IMR-90 (cell line): ENCODE results near the gene KLK6. TPM values are rescaled to one million over a fixed set of nuclear protein-coding genes. Genes with fewer than 3 reads are reported as not detected.

Experiments
- ATAC-seq: fragments of 200-7000 bp; cut with Tn5 transposase; 2 replicates; pipeline ENCODE4 v1.9.1; 2020; ENCODE audit warnings: low read depth, mild to moderate bottlenecking, moderate library complexity
- BruUV-seq: library from RNA; stranded (reverse); fragments of 400-500 nt; replicated peaks from 2 replicates; lab custom pipeline; 2021; lab: Mats Ljungman, UMichigan
- CTCF ChIA-PET: fragments of 300-600 bp; formaldehyde crosslinking; extraction: SDS; loops from one replicate; lab custom pipeline; 2021; ENCODE audit warnings: antibody characterized with exemption; lab: Yijun Ruan, JAX
- POLR2A ChIA-PET: fragments of 300-600 bp; sonication (Branson Sonifier 250); formaldehyde crosslinking; loops from one replicate; lab custom pipeline; 2022; ENCODE audit warnings: antibody characterized with exemption; ENCODE audit not compliant: unreplicated experiment; lab: Charles Lee
- DNase-seq: peaks from one replicate; pipeline ENCODE4 v3.0.0; 2013
- H2AFZ ChIP-seq: replicated peaks from 2 replicates; pipeline ENCODE3; 2013; ENCODE audit warnings: low read length, mild to moderate bottlenecking; ENCODE audit not compliant: poor library complexity
- H2AK5ac ChIP-seq: 2 replicates; pipeline ENCODE4 v1.6.1; 2013; ENCODE audit warnings: low read depth, low read length, inconsistent platforms
- H2AK9ac ChIP-seq: replicated peaks from 2 replicates; pipeline ENCODE3; 2013; ENCODE audit warnings: mild to moderate bottlenecking, low read depth, low read length, moderate library complexity; ENCODE audit not compliant: poor library complexity
- H2BK120ac ChIP-seq: 2 replicates; pipeline ENCODE4 v1.6.1; 2013; ENCODE audit warnings: low read depth, low read length, inconsistent platforms
- H2BK15ac ChIP-seq: 3 replicates; pipeline ENCODE4 v1.6.1; 2013; ENCODE audit warnings: low read depth, low read length, inconsistent platforms
- H2BK20ac ChIP-seq: 2 replicates; pipeline ENCODE4 v1.6.1; 2013; ENCODE audit warnings: low read depth, mild to moderate bottlenecking, inconsistent platforms, low read length, moderate library complexity
- H2BK5ac ChIP-seq: 2 replicates; pipeline ENCODE4 v1.6.1; 2013; ENCODE audit warnings: mild to moderate bottlenecking, low read depth, low read length, inconsistent platforms; ENCODE audit not compliant: poor library complexity, severe bottlenecking
- H3K14ac ChIP-seq: replicated peaks from 2 replicates; pipeline ENCODE4 v1.6.1; 2013; ENCODE audit warnings: low read depth, low read length, inconsistent platforms
- H3K18ac ChIP-seq: 2 replicates; pipeline ENCODE4 v1.6.1; 2013; ENCODE audit warnings: low read depth, low read length, control low read depth
- H3K23ac ChIP-seq: 2 replicates; pipeline ENCODE4 v1.6.1; 2013; ENCODE audit warnings: low read depth, low read length, inconsistent platforms
- H3K27ac ChIP-seq: 2 replicates; pipeline ENCODE4 v1.5.1; 2013; ENCODE audit warnings: mild to moderate bottlenecking, control low read depth, low read length; ENCODE audit not compliant: insufficient read depth
- H3K27me3 ChIP-seq: 2 replicates; pipeline ENCODE4 v1.6.1; 2013; ENCODE audit warnings: low read length; ENCODE audit not compliant: control insufficient read depth, insufficient read depth
- H3K36me3 ChIP-seq: 2 replicates; pipeline ENCODE4 v1.6.1; 2013; ENCODE audit warnings: low read length, mixed read lengths; ENCODE audit not compliant: control insufficient read depth, insufficient read depth
- H3K4ac ChIP-seq: 2 replicates; pipeline ENCODE4 v1.6.1; 2013; ENCODE audit warnings: low read depth, low read length, inconsistent platforms
- H3K4me1 ChIP-seq: 2 replicates; pipeline ENCODE4 v1.6.1; 2013; ENCODE audit warnings: low read length, mixed read lengths; ENCODE audit not compliant: control insufficient read depth, insufficient read depth
- H3K4me2 ChIP-seq: 2 replicates; pipeline ENCODE4 v1.6.1; 2013; ENCODE audit warnings: low read depth, mild to moderate bottlenecking, control low read depth, low read length, moderate library complexity
- H3K4me3 ChIP-seq: 2 replicates; pipeline ENCODE4 v1.5.1; 2013; ENCODE audit warnings: low read depth, mild to moderate bottlenecking, control low read depth, low read length, moderate library complexity; ENCODE audit not compliant: insufficient read depth
- H3K56ac ChIP-seq: 2 replicates; pipeline ENCODE4 v1.6.1; 2013; ENCODE audit warnings: low read length, inconsistent platforms; ENCODE audit not compliant: insufficient read depth; ENCODE audit errors: extremely low read depth
- H3K79me1 ChIP-seq, 2 experiments: 2 replicates each; pipeline ENCODE4 v1.6.1; 2013; ENCODE audit warnings: low read length in 2 of 2, inconsistent platforms in 1 of 2, low read depth in 1 of 2
- H3K9ac ChIP-seq: 2 replicates; pipeline ENCODE4 v1.6.1; 2013; ENCODE audit warnings: low read depth, low read length, control low read depth
- H3K9me1 ChIP-seq: 2 replicates; pipeline ENCODE4 v1.6.1; 2013; ENCODE audit warnings: low read length, inconsistent platforms; ENCODE audit not compliant: insufficient read depth
- H3K9me3 ChIP-seq: 2 replicates; pipeline ENCODE4 v1.6.1; 2013; ENCODE audit warnings: low read length; ENCODE audit not compliant: control insufficient read depth, insufficient read depth
- H4K20me1 ChIP-seq: 2 replicates; pipeline ENCODE4 v1.6.1; 2013; ENCODE audit warnings: low read length, inconsistent platforms; ENCODE audit not compliant: insufficient read depth
- H4K5ac ChIP-seq: 2 replicates; pipeline ENCODE4 v1.6.1; 2013; ENCODE audit warnings: mild to moderate bottlenecking, low read depth, low read length, control low read depth
- H4K8ac ChIP-seq, 2 experiments: 2 replicates each; pipeline ENCODE4 v1.6.1; 2013; ENCODE audit warnings: low read depth in 2 of 2, low read length in 2 of 2, control low read depth in 1 of 2, inconsistent platforms in 1 of 2
- H4K91ac ChIP-seq: 2 replicates; pipeline ENCODE4 v1.6.1; 2013; ENCODE audit warnings: low read depth, low read length, inconsistent platforms; ENCODE audit not compliant: insufficient read depth
- BHLHE40 ChIP-seq: fragments of 150-350 bp; IDR thresholded peaks from 2 replicates; pipeline ENCODE4 v1.6.1; 2016; ENCODE audit warnings: mild to moderate bottlenecking, low read depth, low read length
- RCOR1 ChIP-seq: IDR thresholded peaks from 2 replicates; pipeline ENCODE4 v1.6.1; 2012; ENCODE audit warnings: mild to moderate bottlenecking, low read length, improper control_type of control experiment; ENCODE audit not compliant: insufficient replicate concordance
- WGBS, 2 experiments: methylation state at CpG; one replicate each; pipeline versions ENCODE4 v1.1.5 to v1.1.7; 2013; ENCODE audit warnings: missing lambda C conversion rate in 2 of 2; ENCODE audit not compliant: insufficient read length in 1 of 2; ENCODE audit errors: extremely low coverage in 2 of 2; 5-methylcytosine and 5-hydroxymethylcytosine counted together
- dilution Hi-C: fragments of 300-500 bp; cut with HindIII; formaldehyde crosslinking; loops from one replicate; pipeline ENCODE4 v1.14.3; 2018; ENCODE audit warnings: low sequenced_read_pairs; ENCODE audit not compliant: unreplicated experiment
- in situ Hi-C: fragments of 300-500 bp; cut with MboI; formaldehyde crosslinking; loops from 3 replicates; pipeline ENCODE4 v1.14.3; 2019; ENCODE audit warnings: low sequenced_read_pairs, inconsistent platforms, mixed read lengths
- intact Hi-C: fragments of 100-400 bp; cut with micrococcal nuclease; formaldehyde crosslinking; loops from 2 replicates; pipeline ENCODE4 v1.10.0; 2022
- polyA plus RNA-seq, 3 experiments: library from polyadenylated mRNA; depleted of rRNA; stranded (reverse); fragments of >200 nt; gene quantifications; 2 replicates each; pipeline ENCODE4 v1.2.3, GENCODE V29; 2012; ENCODE audit warnings: low replicate concordance in 1 of 3
- total RNA-seq: library from RNA; depleted of rRNA; stranded (reverse); fragments of >200 nt; gene quantifications from 2 replicates; pipeline ENCODE4 v1.2.3, GENCODE V29; 2012
- TF ChIP-seq, protein P1 (sequence below): fragments of 150-350 bp; IDR thresholded peaks from 2 replicates; pipeline ENCODE4 v1.6.1; 2017; ENCODE audit warnings: mild to moderate bottlenecking, antibody characterized with exemption, low read length, low read depth

The KLK6 gene
- total and polyA plus RNA-seq, 2 of the 4 experiments (the other 2 are of a cell fraction): not detected

DNA sequence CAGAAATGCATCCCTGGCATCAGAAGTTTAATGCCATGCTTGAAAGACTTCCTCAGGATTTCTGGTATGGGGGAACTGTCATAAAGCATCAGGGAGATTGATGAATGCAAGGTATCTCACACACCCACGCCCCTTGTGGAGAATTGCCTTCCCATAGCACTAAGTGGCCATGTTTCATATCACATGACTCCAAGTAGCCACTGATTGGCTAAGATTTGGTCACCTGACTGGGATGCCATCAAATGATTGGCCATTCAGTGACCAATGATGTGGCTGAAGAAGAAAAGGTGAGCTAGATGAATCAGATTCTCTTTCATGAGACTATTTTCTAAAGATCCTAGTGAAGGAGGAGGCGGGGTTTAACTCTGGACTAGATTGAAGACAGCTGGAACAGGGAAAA is 24.7 kb upstream of the KLK6 start:
- no peak overlapping the region for H3K4ac ChIP-seq
- H3K9me1 ChIP-seq: no peaks in the 10 kb centered on the region
- no peaks in the 10 kb centered on the region for H3K27me3 ChIP-seq
- CTCF ChIA-PET: no interaction called here
- no TSS peak for BruUV-seq
- no peak for ATAC-seq
- no CpG with 5 or more reads among the region's 2 CpGs for WGBS, 2 experiments
- no peak overlapping the region for H2AK9ac ChIP-seq
- H3K4me2 ChIP-seq: no peak overlapping the region
- H2AK5ac ChIP-seq: no peak overlapping the region
- no peak overlapping the region for H3K14ac ChIP-seq
- H4K20me1 ChIP-seq: no peaks in the 10 kb centered on the region
- H3K79me1 ChIP-seq: no peaks in the 10 kb centered on the region
- no peak overlapping the region for H2BK20ac ChIP-seq
- H3K4me3 ChIP-seq: no peak overlapping the region
- no peak for DNase-seq
- intact Hi-C loops: no loop called here
- TF ChIP-seq BHLHE40 (no peak), RCOR1 (no peak)
- TF ChIP-seq, protein P1, sequence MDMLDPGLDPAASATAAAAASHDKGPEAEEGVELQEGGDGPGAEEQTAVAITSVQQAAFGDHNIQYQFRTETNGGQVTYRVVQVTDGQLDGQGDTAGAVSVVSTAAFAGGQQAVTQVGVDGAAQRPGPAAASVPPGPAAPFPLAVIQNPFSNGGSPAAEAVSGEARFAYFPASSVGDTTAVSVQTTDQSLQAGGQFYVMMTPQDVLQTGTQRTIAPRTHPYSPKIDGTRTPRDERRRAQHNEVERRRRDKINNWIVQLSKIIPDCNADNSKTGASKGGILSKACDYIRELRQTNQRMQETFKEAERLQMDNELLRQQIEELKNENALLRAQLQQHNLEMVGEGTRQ: peak; percentile 43
- H2BK5ac ChIP-seq: no peak overlapping the region
- H3K9ac ChIP-seq: no peak overlapping the region
- no peak overlapping the region for H2AFZ ChIP-seq
- dilution Hi-C loops: no loop called here
- H2BK15ac ChIP-seq: no peak overlapping the region
- no peaks in the 10 kb centered on the region for H3K4me1 ChIP-seq
- no peak overlapping the region for H2BK120ac ChIP-seq
- in situ Hi-C loops: no loop called here
- H3K23ac ChIP-seq: no peak overlapping the region
- no peak overlapping the region for H3K27ac ChIP-seq
- H4K91ac ChIP-seq: no peak overlapping the region
- no peak overlapping the region for H4K8ac ChIP-seq
- H3K18ac ChIP-seq: no peak overlapping the region
- H4K5ac ChIP-seq: no peak overlapping the region
- peaks cover 7% of the 10 kb centered on the region for H3K9me3 ChIP-seq
- no peaks in the 10 kb centered on the region for H3K36me3 ChIP-seq
- POLR2A ChIA-PET: no interaction called here
- H3K56ac ChIP-seq: no peak overlapping the region
